IPS-NIHi7 (cell line): ENCODE data around the gene LARP4.
"Not testable (repeated sequence)": the region's sequence is repeated elsewhere in the genome, so short reads cannot be mapped to it uniquely, and the experiment has no call there.

Source experiments
- DNase-seq: peaks from one replicate; pipeline ENCODE4 v3.0.0; 2012; ENCODE audit warnings: mixed read lengths; ENCODE audit errors: extremely low spot score

LARP4 gene

GRCh38 chr12:50401500-50402081 is 906 bp downstream of the LARP4 start:
- no peak for DNase-seq

DNA sequence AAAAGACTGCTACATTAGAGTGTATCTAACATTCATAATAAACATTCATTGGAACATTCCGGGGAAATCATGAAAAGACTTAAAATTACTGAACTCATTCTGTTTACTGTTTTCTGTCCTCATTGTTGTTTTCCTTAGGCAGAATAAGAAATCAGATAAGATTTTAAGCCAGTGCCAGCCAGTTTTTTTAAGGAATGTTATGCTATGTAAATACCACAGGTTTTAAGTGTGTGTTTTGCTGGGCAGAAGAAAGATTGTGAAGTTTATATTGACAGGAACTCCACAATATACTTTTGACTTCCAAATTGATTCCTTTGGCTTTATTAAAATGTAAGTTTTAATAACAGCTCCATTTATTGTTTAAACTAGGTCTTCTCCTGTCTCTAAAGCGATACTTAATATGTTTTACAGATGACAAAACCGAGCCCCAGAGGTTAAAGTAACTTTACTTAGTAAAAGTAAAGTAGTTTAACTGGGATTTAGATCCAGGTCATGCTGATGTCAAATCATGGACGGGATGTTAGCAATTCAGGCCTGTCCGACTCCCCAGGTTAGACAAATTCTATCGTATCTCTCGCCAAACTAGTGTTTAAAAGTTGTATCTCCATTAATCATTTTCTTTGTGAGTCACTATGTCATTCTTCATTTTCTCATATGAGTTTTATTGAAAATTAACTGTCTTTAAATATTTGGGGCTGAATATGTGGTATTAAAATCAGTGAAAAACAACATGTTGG is 1.7 kb downstream of the LARP4 start:
- no peak for DNase-seq

DNA sequence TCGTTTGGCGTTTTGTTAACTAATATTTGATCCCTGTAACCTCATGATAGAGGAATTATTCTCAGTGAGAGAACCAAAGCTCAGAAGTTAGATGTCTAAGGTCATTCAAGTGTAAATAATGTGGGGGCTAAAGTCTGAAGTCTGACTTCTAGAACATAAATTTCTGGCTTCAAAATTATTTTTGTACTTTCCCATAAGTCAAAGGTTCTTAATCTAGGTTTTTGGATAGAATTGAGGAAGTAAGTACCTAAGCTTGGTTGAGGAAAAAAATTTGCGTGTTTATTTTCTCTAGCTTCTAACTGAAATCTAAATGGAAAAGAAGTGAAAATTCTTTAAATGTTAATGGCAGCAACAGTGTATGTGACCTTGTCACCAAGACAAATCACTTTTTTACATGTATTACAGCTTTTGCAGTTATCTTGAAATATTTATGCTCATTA is 2.3 kb downstream of the LARP4 start:
- no peak for DNase-seq

GRCh38 chr12:50404307-50404706 is 3.6 kb downstream of the LARP4 start:
- DNase-seq, result no peak

- no peak for DNase-seq
Measured at GRCh38 chr12:50411051-50411660, 10.5 kb downstream of the LARP4 start.

DNA sequence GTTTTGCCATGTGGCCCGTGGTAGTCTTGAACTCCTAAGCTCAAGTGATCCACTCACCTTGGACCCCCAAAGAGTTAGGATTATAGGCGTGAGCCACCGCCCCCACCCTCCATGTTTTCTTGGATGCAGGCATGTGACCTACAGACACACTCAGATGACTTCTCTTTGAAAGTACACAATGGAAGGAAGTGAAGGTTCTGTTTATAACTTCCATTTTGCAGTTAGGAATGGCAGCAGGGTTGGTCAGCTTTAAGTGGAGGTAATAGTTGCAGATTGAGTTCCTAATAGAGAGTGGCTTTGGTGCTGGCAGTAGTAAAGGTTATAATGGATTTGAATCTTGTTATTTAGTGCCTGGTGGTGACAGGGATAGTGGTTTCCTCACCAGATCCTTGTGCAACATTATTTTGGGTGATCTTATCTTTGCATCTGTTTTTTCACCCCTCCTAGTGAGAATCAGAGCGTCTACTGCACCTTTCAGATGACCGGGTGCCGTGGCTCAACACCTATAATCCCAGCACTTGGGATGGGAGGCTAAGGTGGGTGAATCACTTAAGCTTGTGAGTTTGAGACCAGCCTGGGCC is 15.3 kb downstream of the LARP4 start:
- DNase-seq, result no peak

GRCh38 chr12:50419112-50419909 is 18.6 kb downstream of the LARP4 start:
- DNase-seq, result no peak

DNA sequence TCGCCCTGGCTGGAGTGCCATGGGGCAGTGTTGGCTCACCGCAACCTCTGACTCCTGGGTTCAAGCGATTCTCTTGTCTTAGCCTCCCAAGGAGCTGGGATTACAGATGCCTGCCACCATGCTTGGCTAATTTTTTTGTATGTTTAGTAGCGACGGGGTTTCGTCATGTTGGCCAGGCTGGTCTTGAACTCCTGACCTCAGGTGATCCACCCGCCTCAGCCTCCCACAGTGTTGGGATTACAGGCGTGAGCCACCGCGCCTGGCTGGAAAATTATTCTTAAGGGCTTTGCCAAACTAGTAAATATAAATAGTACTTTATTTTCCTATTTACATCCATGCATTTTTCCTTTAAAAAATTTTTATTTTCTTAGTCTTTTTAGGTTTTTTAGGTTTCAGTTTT is 22.2 kb downstream of the LARP4 start:
- not testable (repeated sequence) for DNase-seq

GRCh38 chr12:50423342-50423741 is 22.7 kb downstream of the LARP4 start:
- DNase-seq, result not testable (repeated sequence)

GRCh38 chr12:50425589-50426258 is 25.0 kb downstream of the LARP4 start:
- peak; percentile 57 for DNase-seq

GRCh38 chr12:50431656-50432055 is 31.0 kb downstream of the LARP4 start:
- DNase-seq, result not testable (repeated sequence)

GRCh38 chr12:50440288-50440687 is 39.6 kb downstream of the LARP4 start:
- no peak for DNase-seq

- DNase-seq, result no peak
Measured at GRCh38 chr12:50441763-50442162, 41.1 kb downstream of the LARP4 start.

- no peak for DNase-seq
Measured at GRCh38 chr12:50442178-50442908, 41.7 kb downstream of the LARP4 start.

DNA sequence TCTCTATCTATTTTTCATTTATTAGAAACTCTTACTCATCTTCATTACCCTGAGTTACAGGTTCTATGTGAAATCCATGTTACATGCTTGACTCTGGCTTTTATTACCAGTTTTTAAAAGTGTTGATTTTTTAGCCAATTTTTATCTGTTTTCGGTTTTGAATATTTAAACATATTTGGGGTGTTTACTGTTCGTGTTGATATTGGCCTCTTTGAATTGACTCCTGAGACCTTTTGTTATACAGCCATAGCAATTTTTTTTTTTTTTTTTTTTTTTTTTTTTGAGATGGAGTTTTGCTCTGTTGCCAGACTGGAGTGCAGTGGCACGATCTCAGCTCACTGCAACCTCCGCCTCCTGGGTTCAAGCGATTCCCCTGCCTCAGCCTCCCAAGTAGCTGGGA is 49.0 kb downstream of the LARP4 start:
- DNase-seq, result not testable (repeated sequence)

- no peak for DNase-seq
Measured at GRCh38 chr12:50452795-50453194, 52.1 kb downstream of the LARP4 start.

- no peak for DNase-seq
Measured at GRCh38 chr12:50453872-50454271, 53.2 kb downstream of the LARP4 start.

DNA sequence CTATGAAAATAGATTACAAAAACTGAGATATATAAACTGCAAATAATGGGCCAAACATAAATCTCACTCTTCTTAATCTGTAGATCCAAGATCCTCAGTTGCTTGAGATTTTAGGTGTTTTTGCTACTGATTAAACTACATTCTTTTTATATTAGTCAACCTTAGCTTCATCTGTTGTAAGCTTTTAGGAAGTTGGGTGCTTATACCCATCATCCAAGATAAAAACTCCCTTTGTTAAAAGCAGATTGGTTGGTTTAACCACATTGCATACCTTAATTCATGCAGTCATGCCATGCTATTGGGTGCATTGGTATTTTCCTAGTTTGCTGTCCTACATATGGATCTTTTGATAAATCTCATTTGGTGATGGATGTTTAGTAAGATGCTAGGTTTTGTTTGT is 57.9 kb downstream of the LARP4 start:
- DNase-seq, result no peak

GRCh38 chr12:50467439-50467838 is 66.8 kb downstream of the LARP4 start:
- no peak for DNase-seq

- DNase-seq, result no peak
Measured at GRCh38 chr12:50477241-50477832, 76.7 kb downstream of the LARP4 start.
